ENCODE results near the gene KIAA1328.

GRCh38 chr18:37265382-37265781, 436.5 kb downstream of the KIAA1328 start:
- TF ChIP-seq POLR2A (IDR thresholded peaks at IDR 0.05; ENCODE audit: low read length) (no peak), GATA1 (IDR thresholded peaks at IDR 0.05; ENCODE audit: low read depth, low read length) (no peak)

Data from erythroblast (primary cell).